Measurements from ENCODE around the gene KLHL8.
"Not testable (repeated sequence)": the region's sequence is repeated elsewhere in the genome, so short reads cannot be mapped to it uniquely, and the experiment has no call there.

Gene KLHL8

GRCh38 chr4:87147116-87147515 lies 73.3 kb downstream of the KLHL8 start:
- TF ChIP-seq CTCF (IDR thresholded peaks at IDR 0.05) = no peak
- H3K36me3 Mint-ChIP-seq (ENCODE audit: low read depth) = peaks cover 40% of the 10 kb centered on the region
- H3K27me3 Mint-ChIP-seq (ENCODE audit: low read depth, poor library complexity) = no peaks in the 10 kb centered on the region
- H3K4me3 Mint-ChIP-seq = no peak overlapping the region
- no peaks in the 10 kb centered on the region for H3K4me1 Mint-ChIP-seq
- no peaks in the 10 kb centered on the region for H3K9me3 Mint-ChIP-seq
- H3K27ac Mint-ChIP-seq = no peak overlapping the region
- DNase-seq = no peak

- peaks cover 52% of the 10 kb centered on the region for H3K36me3 Mint-ChIP-seq (ENCODE audit: low read depth)
- not testable (repeated sequence) for H3K27me3 Mint-ChIP-seq (ENCODE audit: low read depth, poor library complexity); H3K4me3 Mint-ChIP-seq; DNase-seq; H3K27ac Mint-ChIP-seq; H3K9me3 Mint-ChIP-seq; H3K4me1 Mint-ChIP-seq
Measured at GRCh38 chr4:87145934-87146333, 74.5 kb downstream of the KLHL8 start.

- Mint-ChIP-seq H3K4me1 (no peaks in the 10 kb centered on the region), H3K27me3 (ENCODE audit: low read depth, poor library complexity) (no peaks in the 10 kb centered on the region), H3K9me3 (no peaks in the 10 kb centered on the region), H3K4me3 (no peak overlapping the region), H3K36me3 (ENCODE audit: low read depth) (peaks cover 60% of the 10 kb centered on the region), H3K27ac (peak overlapping the region; percentile 42)
- TF ChIP-seq CTCF (IDR thresholded peaks at IDR 0.05) = no peak
- no peak for DNase-seq
Measured at GRCh38 chr4:87144356-87144755, 76.1 kb downstream of the KLHL8 start.

GRCh38 chr4:87141428-87141827 lies 79.0 kb downstream of the KLHL8 start:
- H3K36me3 Mint-ChIP-seq (ENCODE audit: low read depth) = peaks cover 83% of the 10 kb centered on the region
- no peak overlapping the region for H3K4me3 Mint-ChIP-seq
- no peak for TF ChIP-seq CTCF (IDR thresholded peaks at IDR 0.05)
- H3K27me3 Mint-ChIP-seq (ENCODE audit: low read depth, poor library complexity) = no peaks in the 10 kb centered on the region
- H3K27ac Mint-ChIP-seq = no peak overlapping the region
- H3K9me3 Mint-ChIP-seq = no peaks in the 10 kb centered on the region
- DNase-seq = no peak
- no peaks in the 10 kb centered on the region for H3K4me1 Mint-ChIP-seq

GRCh38 chr4:87134122-87134521 lies 86.3 kb downstream of the KLHL8 start:
- no peak for DNase-seq
- peaks cover 4% of the 10 kb centered on the region for H3K4me1 Mint-ChIP-seq
- H3K9me3 Mint-ChIP-seq = no peaks in the 10 kb centered on the region
- no peak for TF ChIP-seq CTCF (IDR thresholded peaks at IDR 0.05)
- H3K27me3 Mint-ChIP-seq (ENCODE audit: low read depth, poor library complexity) = peaks cover 2% of the 10 kb centered on the region
- no peak overlapping the region for H3K4me3 Mint-ChIP-seq
- peaks cover 91% of the 10 kb centered on the region for H3K36me3 Mint-ChIP-seq (ENCODE audit: low read depth)
- no peak overlapping the region for H3K27ac Mint-ChIP-seq

- no peak for TF ChIP-seq CTCF (IDR thresholded peaks at IDR 0.05)
Measured at GRCh38 chr4:87133183-87133582, 87.2 kb downstream of the KLHL8 start.

More at GRCh38 chr4:87133183-87133582, 87.2 kb downstream of the KLHL8 start:
- Mint-ChIP-seq H3K9me3 (no peaks in the 10 kb centered on the region), H3K36me3 (ENCODE audit: low read depth) (peaks cover 91% of the 10 kb centered on the region), H3K4me3 (no peak overlapping the region), H3K4me1 (peaks cover 4% of the 10 kb centered on the region), H3K27me3 (ENCODE audit: low read depth, poor library complexity) (peaks cover 2% of the 10 kb centered on the region), H3K27ac (no peak overlapping the region)
- no peak for DNase-seq

All from nephron progenitor cell (in vitro differentiated cells).